Skeletal muscle cell (primary cell): Measurements from ENCODE around the gene DPT.

Experiments
- DNase-seq: peaks from one replicate; pipeline ENCODE4 v3.0.0-alpha.2; 2010; ENCODE audit warnings: low read depth
- H3K4me3 ChIP-seq: 2 replicates; pipeline ENCODE4 v1.5.1; 2011; ENCODE audit warnings: low read depth, mild to moderate bottlenecking, control low read depth, low read length, moderate library complexity

DPT gene

GRCh38 chr1:168742386-168742785, 13.4 kb upstream of the DPT start:
- DNase-seq = no peak
- no peak overlapping the region for H3K4me3 ChIP-seq

- no peak for DNase-seq
- no peak overlapping the region for H3K4me3 ChIP-seq
Measured at GRCh38 chr1:168739908-168740307, 10.9 kb upstream of the DPT start.

DNA sequence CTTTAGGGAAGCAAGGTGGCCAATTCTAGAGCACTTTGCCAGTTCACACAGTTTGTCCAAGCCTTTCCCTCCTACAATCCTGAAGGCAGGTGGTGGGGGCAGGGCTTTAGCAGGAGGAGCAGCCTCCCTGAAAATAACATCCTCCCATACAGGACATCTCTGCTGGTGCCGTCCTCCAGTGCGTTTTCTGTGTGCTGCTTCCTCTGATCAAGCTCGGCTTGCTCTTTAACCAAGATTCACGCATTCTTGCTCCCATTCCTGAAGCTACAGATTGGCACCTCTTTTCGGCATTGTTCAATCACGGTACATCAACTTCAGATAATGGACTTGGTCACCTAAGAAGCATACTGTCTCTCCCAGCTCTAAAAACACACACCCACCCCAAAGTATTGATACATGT, 7.5 kb upstream of the DPT start:
- no peak overlapping the region for H3K4me3 ChIP-seq
- no peak for DNase-seq

DNA sequence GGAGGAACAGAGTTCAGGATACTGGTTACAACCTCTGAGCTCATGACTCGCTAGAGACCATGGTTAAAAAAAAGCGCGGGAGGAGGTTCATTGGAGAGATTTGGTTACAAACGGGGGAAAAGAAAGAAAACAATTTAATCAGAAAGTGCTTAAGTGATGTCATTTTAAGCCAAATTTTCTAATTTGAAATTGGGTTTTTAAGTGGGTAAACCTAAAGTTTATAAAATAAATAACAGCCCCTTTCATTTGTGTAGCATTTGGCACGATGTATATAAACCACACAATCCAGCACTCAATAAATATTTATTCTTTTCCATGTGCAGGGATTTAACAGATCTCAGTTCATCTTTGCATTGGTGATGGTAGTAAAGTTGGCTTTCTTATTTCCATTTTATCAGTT, 7.0 kb upstream of the DPT start:
- DNase-seq = no peak
- no peak overlapping the region for H3K4me3 ChIP-seq

- no peak overlapping the region for H3K4me3 ChIP-seq
- no peak for DNase-seq
Measured at GRCh38 chr1:168734946-168735345, 5.9 kb upstream of the DPT start.

GRCh38 chr1:168734271-168734670, 5.3 kb upstream of the DPT start:
- H3K4me3 ChIP-seq = no peak overlapping the region
- DNase-seq = no peak

GRCh38 chr1:168733241-168733640, 4.2 kb upstream of the DPT start:
- H3K4me3 ChIP-seq = no peak overlapping the region
- no peak for DNase-seq

GRCh38 chr1:168732736-168733135, 3.7 kb upstream of the DPT start:
- no peak for DNase-seq

GRCh38 chr1:168731244-168731953, 2.4 kb upstream of the DPT start:
- no peak for DNase-seq
- no peak overlapping the region for H3K4me3 ChIP-seq

More at GRCh38 chr1:168732736-168733135, 3.7 kb upstream of the DPT start:
- H3K4me3 ChIP-seq = no peak overlapping the region

- H3K4me3 ChIP-seq = no peak overlapping the region
- DNase-seq = no peak
Measured at GRCh38 chr1:168729405-168729802, 398 bp upstream of the DPT start.

DNA sequence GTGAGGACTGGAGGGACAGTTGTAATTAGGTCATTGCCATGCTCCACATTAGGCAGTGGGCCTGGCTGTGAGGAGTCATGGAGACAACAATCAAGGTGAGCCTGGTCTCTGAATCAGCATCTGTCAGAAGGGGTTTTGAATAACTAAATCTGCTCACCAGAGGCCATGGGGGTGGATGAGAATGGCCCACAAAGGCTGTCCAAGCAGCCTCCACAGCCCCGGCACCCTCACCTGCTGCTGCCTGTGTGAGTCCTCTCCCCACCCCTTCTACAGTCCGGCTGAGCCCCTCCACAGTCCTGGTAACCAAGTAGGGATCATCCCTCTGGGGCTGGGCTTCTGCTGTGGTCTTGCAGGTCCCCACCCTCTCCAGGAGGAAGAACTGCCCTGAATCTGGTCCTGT, 2.3 kb downstream of the DPT start:
- no peak overlapping the region for H3K4me3 ChIP-seq
- no peak for DNase-seq

- DNase-seq = no peak
- no peak overlapping the region for H3K4me3 ChIP-seq
Measured at GRCh38 chr1:168726281-168726680, 2.7 kb downstream of the DPT start.

DNA sequence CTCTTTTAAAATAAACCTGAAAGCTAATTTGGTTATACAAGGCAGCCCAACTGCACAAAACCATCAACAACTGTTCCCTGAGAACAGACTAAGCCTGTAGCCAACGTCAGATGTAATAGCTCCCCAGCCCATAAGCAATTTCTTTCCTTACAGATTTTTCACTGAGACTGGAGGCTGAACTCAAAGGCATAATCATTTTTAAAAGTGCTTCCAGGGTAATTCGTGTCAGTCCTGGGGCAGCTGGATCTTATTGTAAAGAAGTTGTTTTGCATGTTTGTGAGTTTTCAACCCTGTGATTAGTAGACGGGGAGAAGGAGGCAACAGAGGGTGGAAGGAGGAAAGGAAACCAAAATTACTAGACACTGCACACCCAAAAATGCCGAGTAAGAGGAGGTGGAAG, 3.2 kb downstream of the DPT start:
- DNase-seq = no peak
- no peak overlapping the region for H3K4me3 ChIP-seq

- no peak overlapping the region for H3K4me3 ChIP-seq
- no peak for DNase-seq
Measured at GRCh38 chr1:168725060-168725459, 3.9 kb downstream of the DPT start.

DNA sequence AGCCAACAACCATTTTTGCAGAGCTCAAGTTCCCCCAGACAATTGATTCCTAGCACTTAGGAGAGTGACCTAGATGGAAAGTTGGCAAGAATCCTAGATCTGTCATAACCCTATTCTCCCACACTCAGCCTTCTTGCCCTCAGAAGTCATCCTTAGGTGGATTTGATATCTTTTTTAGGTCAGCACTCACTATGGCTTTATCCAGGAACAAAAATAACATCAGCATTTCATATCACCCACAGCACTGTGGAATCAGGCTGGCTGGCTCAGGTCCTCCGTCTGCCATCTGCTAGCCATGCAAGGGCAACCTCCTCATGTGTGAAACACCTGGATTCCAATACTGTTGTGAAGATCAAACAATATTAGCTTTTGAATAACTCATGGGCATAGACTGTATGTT, 6.0 kb downstream of the DPT start:
- DNase-seq = no peak
- H3K4me3 ChIP-seq = no peak overlapping the region

GRCh38 chr1:168720839-168721238, 8.2 kb downstream of the DPT start:
- no peak for DNase-seq

GRCh38 chr1:168719306-168720111, 9.5 kb downstream of the DPT start:
- no peak for DNase-seq
- H3K4me3 ChIP-seq = no peak overlapping the region

More at GRCh38 chr1:168720839-168721238, 8.2 kb downstream of the DPT start:
- no peak overlapping the region for H3K4me3 ChIP-seq

DNA sequence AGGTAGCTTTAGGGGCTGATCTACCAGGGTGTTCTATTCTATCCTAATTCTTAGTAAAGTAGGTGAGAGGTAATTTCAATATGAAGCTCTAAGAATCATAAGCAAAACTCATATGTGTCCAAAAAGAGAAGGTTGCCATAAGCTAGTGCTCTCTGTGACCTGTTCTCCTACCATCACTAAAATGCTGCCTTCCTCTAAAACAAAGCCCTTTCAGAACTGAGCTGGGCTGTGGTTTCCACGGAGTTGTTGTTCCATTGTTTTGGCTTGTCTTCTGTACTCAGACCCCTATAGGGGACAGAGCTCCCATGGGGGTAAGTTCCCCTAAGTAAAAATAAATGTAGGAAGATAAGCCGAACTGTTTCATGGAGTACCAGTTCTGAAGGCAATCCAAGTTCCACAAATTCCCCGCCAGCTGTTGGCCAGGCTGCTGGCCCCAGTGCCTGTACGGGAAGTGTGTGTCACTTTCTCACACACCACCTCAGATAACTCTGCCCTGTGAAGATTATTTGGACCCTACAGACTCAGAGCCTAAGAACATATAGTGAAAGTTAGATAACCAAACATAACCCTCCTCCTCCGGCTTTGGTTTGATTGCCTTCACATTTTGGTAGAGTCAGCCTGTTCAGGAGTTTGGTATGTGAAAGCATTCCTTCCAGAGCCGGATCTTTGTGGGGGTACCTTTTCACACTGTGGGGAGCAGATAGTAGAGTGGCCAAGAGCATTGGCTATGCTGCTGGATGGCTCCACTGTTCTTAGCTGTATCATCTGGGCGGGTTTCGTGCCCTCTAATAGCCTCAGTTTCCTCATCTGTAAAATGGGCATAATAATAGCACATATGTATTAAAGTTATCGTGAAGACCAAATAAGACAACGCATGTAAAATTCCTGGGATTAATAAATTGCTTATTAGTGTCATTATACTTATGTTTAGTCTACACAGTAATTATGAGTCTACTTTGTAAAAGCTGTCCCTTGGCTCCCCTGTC, 10.8 kb downstream of the DPT start:
- no peak overlapping the region for H3K4me3 ChIP-seq
- DNase-seq = no peak

DNA sequence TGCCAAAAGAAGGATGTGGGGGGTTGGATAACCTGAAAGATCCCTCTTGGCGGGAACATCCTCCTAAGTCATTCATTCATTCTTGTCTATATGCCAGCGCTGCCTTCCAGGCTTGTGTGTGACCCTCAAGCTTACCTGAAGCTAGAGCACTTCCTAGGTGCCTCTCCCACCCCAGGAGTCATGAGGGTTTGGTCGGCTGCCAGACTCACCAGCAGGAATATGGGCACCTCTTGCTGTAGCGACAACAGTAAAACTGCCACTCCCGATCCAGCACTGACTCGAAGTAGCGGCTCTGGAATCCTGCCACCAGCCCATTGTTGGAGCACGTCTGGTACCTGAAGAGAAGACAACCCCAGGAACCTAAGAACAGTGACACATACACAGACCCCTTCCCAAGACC, 15.0 kb downstream of the DPT start:
- no peak for DNase-seq
- no peak overlapping the region for H3K4me3 ChIP-seq
